NT2/D1 (cell line): Measurements from ENCODE around the gene BTBD18.
A peak's percentile ranks its signal among the peaks of the same experiment; 100 is the strongest.

ENCODE experiments used
- DNase-seq: peaks from one replicate; pipeline ENCODE4 v3.0.0-alpha.2; 2011; ENCODE audit warnings: low read depth, low spot score
- H3K27me3 ChIP-seq: 2 replicates; pipeline ENCODE4 v1.6.0; 2011; ENCODE audit warnings: mild to moderate bottlenecking; ENCODE audit not compliant: insufficient read length, insufficient read depth
- H3K36me3 ChIP-seq: 2 replicates; pipeline ENCODE4 v1.6.1; 2011; ENCODE audit warnings: mild to moderate bottlenecking, low read length, mixed read lengths; ENCODE audit not compliant: insufficient read depth, insufficient read length
- H3K4me1 ChIP-seq: 2 replicates; pipeline ENCODE4 v1.5.1; 2011; ENCODE audit not compliant: insufficient read depth, insufficient read length
- H3K4me3 ChIP-seq: 2 replicates; pipeline ENCODE4 v1.5.1; 2011; ENCODE audit warnings: low read depth; ENCODE audit not compliant: insufficient read length
- H3K9ac ChIP-seq: 2 replicates; pipeline ENCODE4 v1.6.0; 2011; ENCODE audit warnings: low read depth; ENCODE audit not compliant: insufficient read length
- H3K9me3 ChIP-seq: 2 replicates; pipeline ENCODE4 v1.5.1; 2011; ENCODE audit warnings: mild to moderate bottlenecking, low read length; ENCODE audit not compliant: insufficient read depth
- SUZ12 ChIP-seq: IDR thresholded peaks from 2 replicates; pipeline ENCODE4 v1.6.1; 2011; ENCODE audit not compliant: insufficient read length, insufficient read depth; ENCODE audit errors: extremely low read depth
- YY1 ChIP-seq: IDR thresholded peaks from 2 replicates; pipeline ENCODE4 v1.6.1; 2011; ENCODE audit not compliant: insufficient read length, insufficient read depth
- ZNF274 ChIP-seq: IDR thresholded peaks from 2 replicates; pipeline ENCODE4 v1.6.1; 2011; ENCODE audit warnings: mild to moderate bottlenecking, low read depth, low read length

BTBD18 gene, protein sequence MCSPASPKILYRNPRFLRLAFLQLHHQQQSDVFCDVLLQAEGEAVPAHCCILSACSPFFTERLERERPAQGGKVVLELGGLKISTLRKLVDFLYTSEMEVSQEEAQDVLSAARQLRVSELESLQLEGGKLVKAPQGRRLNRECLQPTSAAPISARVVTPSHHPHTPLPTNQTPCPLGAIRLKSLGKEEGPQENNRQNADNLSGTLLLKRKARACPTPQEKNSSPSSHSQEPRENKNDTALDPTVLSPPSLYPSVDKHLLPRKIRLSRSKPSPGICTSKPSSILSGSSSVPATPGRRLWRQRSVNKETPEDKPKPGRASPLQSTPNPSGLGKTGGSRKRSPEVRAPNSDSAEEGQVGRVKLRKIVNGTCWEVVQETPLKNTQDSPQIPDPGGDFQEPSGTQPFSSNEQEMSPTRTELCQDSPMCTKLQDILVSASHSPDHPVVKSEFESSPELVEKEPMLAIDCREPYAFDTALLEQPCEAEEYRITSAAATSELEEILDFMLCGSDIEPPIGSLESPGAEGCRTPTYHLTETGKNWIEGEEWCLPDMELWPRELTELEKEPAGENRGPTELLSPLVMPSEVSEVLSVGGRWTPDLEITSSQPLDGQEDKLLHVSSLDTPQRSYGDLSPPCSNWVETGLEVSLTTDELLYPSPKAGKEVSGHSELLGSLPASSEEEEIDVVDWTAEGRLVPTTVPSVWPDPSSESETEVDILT

DNA sequence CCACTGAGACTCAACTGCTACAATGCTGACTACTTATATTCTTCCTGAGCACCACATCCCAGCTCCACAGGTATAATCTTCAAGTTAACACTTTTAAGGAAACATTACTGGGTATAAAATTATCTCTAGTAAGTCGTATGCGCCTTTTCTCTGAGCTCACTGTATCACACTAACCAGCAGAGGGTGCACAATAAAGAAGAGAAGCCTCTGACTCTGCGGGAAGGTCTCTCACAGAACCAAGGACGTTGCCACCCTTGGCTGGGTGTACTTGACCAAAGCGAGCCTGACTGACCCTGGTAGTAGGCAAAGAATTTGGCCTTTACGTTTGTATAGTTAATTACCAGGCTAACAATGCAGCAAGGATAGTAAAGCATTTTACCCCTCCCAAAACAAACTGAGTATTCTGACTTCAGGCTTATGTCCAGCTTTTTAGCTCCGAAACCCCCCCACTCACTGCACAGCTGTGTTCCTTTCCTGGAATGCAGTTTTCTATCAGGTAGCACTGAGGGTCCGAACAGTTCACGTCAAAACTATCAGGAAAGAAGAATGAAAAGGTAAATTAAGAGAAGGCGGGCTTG, at the start of gene BTBD18:
Gene BTBD18, minus strand, starts transcription at position 144 of the 578 bp plus-strand sequence. CDS start 631 bp downstream, outside the sequence.
- DNase-seq: no peak
- Histone ChIP-seq H3K27me3 (no peaks in the 10 kb centered on the region), H3K4me3 (no peak within 1 kb of the TSS), H3K9ac (no peak within 1 kb of the TSS), H3K4me1 (no peaks in the 10 kb centered on the region), H3K9me3 (no peaks in the 10 kb centered on the region; the same call in 1 of the 2 replicates), H3K36me3 (no peaks in the 10 kb centered on the region)
- TF ChIP-seq ZNF274 (no peak), SUZ12 (no peak), YY1 (no peak)

DNA sequence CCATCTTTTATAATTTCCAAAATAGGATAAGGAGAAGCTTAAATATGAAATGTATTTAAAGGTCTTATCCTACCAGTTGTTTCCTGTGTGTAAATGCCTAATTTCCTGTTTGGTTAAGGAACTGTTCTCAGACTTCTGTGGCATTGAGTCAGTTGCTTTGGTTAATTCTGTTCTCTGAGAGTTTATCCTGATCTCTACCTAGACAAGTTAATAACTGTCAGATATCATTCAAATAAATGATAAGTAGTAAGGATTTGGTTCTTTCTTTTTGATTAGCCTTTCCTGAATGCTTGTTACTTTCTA, 49.5 kb upstream of the BTBD18 start:
- no peak overlapping the region for H3K9ac ChIP-seq
- TF ChIP-seq YY1: no peak
- no peak for TF ChIP-seq ZNF274
- TF ChIP-seq SUZ12: no peak

DNA sequence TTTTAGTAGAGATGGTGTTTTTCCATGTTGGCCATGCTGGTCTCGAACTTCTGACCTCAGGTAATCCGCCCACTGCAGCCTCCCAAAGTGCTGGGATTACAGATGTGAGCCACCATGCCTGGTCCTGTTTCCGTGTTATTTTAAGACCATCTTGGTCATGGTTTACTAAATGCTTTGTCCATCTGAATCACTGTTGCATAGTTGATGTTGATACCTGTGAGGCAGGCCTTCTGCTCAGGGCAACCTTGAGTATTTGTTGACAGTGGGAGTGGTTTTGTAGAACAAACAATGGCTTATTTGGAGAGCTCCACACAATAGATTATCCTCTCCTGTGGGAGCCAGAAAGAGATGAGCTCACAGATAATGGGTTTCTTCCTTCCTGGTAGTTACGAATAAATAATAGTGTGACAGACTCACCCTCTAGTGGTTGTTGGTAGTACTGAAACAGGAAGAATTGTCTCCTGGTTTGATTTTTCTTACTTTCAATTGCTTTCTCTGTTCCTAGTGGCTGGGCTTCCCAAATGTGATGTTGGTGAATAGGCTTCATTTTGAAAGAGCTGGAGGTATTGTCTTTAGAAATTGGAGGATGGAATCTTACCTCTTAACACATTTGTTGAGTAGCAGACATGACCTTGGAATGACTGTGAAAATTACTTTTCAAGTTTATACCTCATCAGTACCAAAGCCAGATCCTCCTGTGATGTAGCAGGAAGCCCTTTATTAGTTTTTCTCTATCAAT, 49.0 kb upstream of the BTBD18 start:
- H3K9ac ChIP-seq: no peak overlapping the region
- H3K4me1 ChIP-seq: peaks cover 3% of the 10 kb centered on the region
- TF ChIP-seq YY1: no peak
- no peak for TF ChIP-seq ZNF274
- no peak for TF ChIP-seq SUZ12
- no peak overlapping the region for H3K4me3 ChIP-seq
- no peaks in the 10 kb centered on the region for H3K9me3 ChIP-seq
- no peaks in the 10 kb centered on the region for H3K27me3 ChIP-seq
- peaks cover 76% of the 10 kb centered on the region for H3K36me3 ChIP-seq
- peak; percentile 76 for DNase-seq

More for the DNA sequence above, 49.5 kb upstream of the BTBD18 start:
- DNase-seq: no peak
- Histone ChIP-seq H3K4me1 (peaks cover 3% of the 10 kb centered on the region), H3K27me3 (no peaks in the 10 kb centered on the region), H3K36me3 (peaks cover 76% of the 10 kb centered on the region), H3K4me3 (no peak overlapping the region), H3K9me3 (no peaks in the 10 kb centered on the region)

DNA sequence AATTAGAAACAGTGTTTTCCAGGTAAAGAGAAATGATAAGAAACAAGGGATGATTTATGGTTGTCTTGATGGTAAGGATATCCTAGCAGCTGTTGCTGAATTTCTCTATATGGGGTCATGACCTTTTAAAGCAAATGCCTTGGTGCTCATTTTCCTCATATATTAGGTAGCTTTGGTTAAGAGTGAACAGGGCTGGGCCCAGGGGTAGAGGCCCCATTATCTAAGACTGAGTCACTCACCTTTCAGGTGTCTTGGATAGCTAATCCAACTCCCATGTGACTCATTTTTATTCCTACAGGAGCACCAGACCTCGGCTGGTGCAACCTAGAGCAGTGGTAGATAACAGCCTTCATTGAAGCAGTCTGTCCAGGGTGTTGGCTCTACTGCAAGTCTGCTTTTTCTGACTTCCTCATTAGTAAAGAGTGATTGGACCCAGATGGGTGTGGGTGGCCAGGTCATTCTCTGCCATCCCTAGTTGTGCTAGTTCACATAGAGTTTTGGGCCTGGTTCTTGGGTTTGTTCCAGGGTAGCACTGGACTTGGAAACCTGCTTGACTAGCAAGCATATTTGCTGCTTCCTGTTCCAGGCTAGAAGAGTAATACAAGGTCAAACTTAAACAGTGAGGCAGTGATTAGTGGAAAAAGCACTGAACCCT, 47.4 kb upstream of the BTBD18 start:
- Histone ChIP-seq H3K36me3 (peaks cover 74% of the 10 kb centered on the region), H3K9me3 (no peaks in the 10 kb centered on the region), H3K27me3 (no peaks in the 10 kb centered on the region), H3K4me1 (peaks cover 3% of the 10 kb centered on the region), H3K4me3 (no peak overlapping the region), H3K9ac (no peak overlapping the region)
- TF ChIP-seq YY1 (no peak), ZNF274 (no peak), SUZ12 (no peak)
- no peak for DNase-seq

DNA sequence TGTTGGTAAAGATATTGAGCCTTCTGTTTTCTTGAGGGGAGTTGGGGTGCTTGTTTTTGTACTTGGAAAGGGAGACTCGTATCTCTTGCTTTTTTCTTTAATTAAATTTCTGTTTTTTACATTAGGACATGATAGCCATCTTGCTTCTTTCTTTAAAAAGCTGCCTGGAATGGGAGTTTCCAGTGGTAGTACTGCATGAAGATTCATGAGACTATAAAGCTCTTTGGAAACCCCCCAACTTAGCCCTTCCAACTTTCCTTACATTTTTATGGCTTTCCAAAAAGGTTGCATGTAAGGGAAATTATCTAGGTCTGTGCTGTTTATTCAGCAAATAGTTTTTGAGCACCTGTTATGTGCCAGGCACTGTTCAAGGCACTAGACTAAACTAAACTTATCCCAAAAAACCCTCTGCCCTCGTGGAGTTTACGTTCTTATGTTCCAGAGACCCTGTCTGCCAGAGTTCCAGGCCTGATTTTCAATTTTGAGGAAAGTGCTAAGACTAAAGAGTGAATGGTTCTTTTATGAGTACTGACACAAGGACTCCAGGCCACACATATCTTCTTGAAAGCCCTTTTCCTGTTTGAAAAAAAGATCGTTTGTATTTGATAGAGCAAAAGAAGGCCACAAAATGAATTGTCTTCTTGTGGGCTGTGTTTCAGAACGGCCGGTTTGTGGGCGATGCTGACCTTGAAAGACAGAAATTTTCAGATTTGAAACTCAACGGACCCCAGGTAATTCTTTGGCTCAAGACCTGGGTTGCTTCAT, 41.9 kb upstream of the BTBD18 start:
- Histone ChIP-seq H3K9me3 (no peaks in the 10 kb centered on the region), H3K4me3 (no peak overlapping the region)

DNA sequence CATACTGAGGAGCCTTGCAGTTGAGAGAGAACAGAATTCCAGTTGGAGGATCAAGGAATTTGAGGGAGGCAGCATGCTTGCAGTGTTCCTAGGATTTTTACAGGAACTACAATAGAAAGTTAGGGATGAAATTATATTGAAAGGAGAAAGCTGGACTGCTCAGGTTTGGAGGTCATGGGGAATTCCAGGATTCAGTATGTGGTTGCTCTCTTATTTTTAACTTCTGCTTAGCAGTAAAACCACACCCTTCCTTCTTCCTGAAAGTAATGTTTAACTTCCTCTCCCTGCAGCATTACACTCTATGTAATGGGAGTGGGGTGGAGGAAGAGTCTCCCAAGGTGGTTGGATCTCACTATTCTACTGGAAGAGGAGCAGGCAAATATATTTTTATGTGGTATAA, 41.3 kb upstream of the BTBD18 start:
- no peak for DNase-seq
- Histone ChIP-seq H3K4me1 (peaks cover 2% of the 10 kb centered on the region), H3K27me3 (no peaks in the 10 kb centered on the region), H3K4me3 (no peak overlapping the region), H3K9me3 (no peaks in the 10 kb centered on the region), H3K9ac (no peak overlapping the region), H3K36me3 (peaks cover 58% of the 10 kb centered on the region)
- TF ChIP-seq SUZ12: no peak
- no peak for TF ChIP-seq ZNF274
- TF ChIP-seq YY1: no peak

More for the DNA sequence above, 41.9 kb upstream of the BTBD18 start:
- Histone ChIP-seq H3K27me3 (no peaks in the 10 kb centered on the region), H3K4me1 (peaks cover 2% of the 10 kb centered on the region), H3K9ac (no peak overlapping the region), H3K36me3 (peaks cover 62% of the 10 kb centered on the region)
- TF ChIP-seq SUZ12 (no peak), YY1 (no peak), ZNF274 (no peak)
- no peak for DNase-seq
